Stimulated activated CD8-positive, alpha-beta memory T cell treated with anti-CD3 and anti-CD28 coated beads, Interleukin-12 subunit alpha, Interleukin-12 subunit beta, amount 100 ng/mL, for 24 hours (primary cell): ENCODE results near the gene HJURP.

Experiments
- DNase-seq: peaks from one replicate; pipeline ENCODE4 v3.0.0-alpha.2; 2020; ENCODE audit errors: extremely low read depth

The HJURP gene

DNA sequence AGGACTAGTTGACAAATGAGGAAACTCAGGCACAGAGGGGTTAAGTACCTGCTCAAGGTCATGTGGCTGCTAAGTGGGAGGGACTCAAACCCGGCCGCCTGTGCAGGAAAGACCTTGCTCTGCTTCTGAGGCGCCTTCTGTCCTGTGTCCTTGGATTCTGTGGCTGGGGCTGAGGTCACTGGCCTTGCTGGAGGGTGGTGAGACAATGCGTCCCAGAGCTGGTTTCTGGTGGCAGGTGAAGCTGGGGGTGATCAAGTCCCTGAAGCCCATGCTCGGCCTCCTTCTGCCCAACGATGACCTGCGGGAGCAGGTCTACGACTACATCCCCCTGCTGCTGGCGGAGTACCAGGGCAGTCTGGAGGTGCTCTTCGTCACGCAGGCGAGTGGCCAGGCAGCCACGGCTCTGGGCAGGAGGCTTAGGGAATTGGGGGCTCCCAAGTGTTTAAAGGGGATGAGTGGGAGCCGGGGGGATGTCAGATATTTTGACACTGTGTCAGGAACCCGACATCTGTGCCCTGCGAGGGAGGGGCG lies 60.1 kb downstream of the HJURP start:
- DNase-seq = no peak

DNA sequence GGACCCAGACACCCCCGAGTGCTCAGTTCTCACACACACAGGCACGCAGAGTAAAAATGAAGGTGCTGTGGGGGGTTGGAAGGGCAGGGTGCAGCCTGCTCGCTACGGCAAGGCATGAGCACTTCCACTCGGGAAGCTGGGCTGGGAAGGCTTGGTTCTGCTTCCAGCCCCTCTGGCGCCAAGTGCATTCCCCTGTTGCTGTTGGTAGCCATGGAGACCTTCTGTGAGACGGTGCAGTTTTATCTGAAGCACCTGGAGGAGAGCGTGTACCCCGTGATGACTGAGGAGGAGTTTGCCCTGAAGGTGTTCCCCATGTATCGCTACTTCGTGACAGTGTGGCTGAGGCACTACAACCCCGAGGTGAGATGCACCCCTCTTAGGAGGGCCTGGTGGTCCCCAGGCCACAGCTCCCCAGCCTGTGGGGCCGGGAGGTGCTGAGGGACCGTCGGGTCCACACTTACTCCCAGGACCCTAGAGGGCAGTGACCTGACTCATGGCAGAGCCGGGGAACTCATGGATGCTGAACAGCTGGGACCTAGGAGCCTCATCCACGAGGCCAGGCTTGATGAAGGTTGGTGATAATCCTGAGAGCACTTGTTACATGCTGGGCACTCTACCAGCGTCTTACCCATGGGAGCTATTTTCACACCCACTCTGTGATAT lies 60.7 kb downstream of the HJURP start:
- no peak for DNase-seq

DNA sequence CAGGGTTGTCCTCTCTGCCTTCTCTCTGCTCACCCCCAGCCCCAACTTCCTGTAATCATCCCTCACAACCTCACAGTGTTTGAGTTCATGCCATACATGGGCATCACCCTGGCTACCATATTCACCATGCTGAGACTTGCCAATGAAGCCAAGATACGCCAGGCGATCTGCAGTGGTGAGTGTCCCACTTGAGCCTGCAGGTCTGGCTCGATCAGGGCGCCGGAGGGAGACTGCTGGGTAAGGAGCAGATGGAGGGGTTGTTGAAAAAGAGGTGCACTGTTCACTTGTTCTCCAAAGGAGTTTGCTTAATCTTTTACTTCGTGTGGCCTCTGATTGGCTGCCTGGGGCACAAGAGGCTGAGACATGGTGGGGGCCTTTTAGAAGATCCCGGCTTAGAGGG lies 61.6 kb downstream of the HJURP start:
- DNase-seq = no peak

GRCh38 chr2:233791883-233792329 lies 62.4 kb downstream of the HJURP start:
- DNase-seq = no peak

- DNase-seq = no peak
Measured at GRCh38 chr2:233791151-233791882, 63.0 kb downstream of the HJURP start.

- DNase-seq = no peak
Measured at GRCh38 chr2:233789554-233789953, 64.8 kb downstream of the HJURP start.
